Iris pigment epithelial cell (primary cell): ENCODE results near the gene RGS13.

Experiments
- DNase-seq: peaks from one replicate; pipeline ENCODE4 v3.0.0-alpha.2; 2011; ENCODE audit warnings: low read depth

Gene RGS13, protein sequence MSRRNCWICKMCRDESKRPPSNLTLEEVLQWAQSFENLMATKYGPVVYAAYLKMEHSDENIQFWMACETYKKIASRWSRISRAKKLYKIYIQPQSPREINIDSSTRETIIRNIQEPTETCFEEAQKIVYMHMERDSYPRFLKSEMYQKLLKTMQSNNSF

GRCh38 chr1:192635939-192636338, at the start of gene RGS13:
Gene RGS13, plus strand, starts transcription at chr1:192636147. Its CDS starts 8,188 bp downstream, at chr1:192644335.
- DNase-seq: no peak

- no peak for DNase-seq
Measured at GRCh38 chr1:192587386-192588266, 48.3 kb upstream of the RGS13 start.

DNA sequence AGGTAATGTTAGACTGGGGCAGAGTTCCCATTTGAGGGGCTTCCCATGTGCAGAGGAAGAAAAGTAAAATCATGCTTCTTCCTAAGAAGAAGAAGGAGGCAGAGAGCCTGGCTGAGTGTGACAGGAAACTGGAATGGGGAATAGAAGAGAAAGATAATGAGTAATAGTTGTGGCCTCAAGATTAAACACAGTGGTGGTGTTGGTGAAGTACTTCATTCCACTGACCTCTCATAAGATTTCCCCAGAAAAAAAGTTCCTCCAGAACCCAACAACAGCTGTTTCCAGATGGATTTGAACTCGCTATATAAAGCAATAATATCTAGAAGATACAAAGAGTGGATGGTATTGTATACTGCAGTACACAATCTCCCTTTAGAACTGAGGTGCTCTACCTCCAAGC, 47.4 kb upstream of the RGS13 start:
- peak; percentile 37 for DNase-seq

- DNase-seq: peak; percentile 56
Measured at GRCh38 chr1:192589813-192590212, 46.1 kb upstream of the RGS13 start.

- no peak for DNase-seq
Measured at GRCh38 chr1:192592517-192592916, 43.4 kb upstream of the RGS13 start.

- peak; percentile 38 for DNase-seq
Measured at GRCh38 chr1:192592981-192593708, 42.8 kb upstream of the RGS13 start.

DNA sequence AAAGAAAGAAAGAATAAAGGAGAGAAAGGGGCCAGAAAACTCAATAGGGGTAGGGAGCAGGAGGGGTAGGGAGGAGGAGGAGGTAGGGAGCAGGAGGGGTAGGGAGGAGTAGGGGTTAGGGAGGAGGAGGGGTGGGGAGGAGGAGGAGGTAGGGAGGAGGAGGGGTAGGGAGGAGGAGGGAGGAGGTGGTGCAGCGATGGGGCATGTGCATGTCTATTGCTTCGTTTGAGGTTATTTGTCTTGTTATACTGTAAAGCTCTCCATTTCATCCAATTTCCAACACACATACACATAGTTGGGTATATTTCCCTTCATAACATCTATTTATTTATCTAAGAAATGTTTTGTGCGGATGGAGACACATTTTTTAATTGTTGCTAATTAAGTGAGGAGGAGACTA, 40.6 kb upstream of the RGS13 start:
- DNase-seq: no peak

DNA sequence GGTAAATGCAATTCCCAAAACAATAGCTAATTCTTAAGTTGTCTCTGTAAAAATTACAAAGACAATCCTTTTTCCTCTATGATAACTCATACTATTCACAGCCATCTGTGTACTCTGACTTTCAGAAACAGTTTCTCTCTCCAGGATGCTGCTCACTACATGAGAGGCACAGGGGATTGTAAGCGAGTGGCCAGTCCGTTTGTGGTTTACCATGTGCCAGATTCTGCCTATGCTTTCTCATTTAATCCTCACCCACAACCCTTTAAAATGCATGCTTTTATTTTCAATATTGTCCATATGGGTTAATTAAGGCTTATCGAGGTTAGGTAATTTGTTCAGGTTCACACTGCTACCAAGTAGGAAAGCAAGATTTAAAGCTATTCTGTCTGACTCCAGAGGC, 37.4 kb upstream of the RGS13 start:
- DNase-seq: no peak

- no peak for DNase-seq
Measured at GRCh38 chr1:192600275-192600674, 35.7 kb upstream of the RGS13 start.

DNA sequence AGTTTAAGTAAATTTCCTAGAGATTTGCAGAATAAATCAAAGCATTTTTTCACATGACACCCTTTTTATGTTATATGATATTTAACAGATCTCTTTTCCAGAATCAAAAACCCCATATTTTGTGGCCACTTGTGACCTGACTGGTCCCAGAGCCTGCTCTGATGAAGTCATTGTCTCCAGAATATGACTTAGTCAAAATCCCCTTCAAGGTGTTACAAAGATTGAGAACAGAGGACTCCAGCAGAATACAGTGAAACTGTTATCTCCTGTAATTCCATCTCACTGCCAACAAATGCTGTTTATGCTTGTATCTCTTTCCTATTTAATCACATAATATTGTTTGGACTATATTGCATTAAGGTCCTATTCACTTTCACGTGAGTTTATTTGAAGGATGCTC, 34.8 kb upstream of the RGS13 start:
- no peak for DNase-seq

- peak; percentile 46 for DNase-seq
Measured at GRCh38 chr1:192601567-192601966, 34.4 kb upstream of the RGS13 start.

GRCh38 chr1:192602757-192603156, 33.2 kb upstream of the RGS13 start:
- no peak for DNase-seq

- DNase-seq: no peak
Measured at GRCh38 chr1:192603218-192603787, 32.6 kb upstream of the RGS13 start.

- DNase-seq: no peak
Measured at GRCh38 chr1:192604979-192605620, 30.8 kb upstream of the RGS13 start.

DNA sequence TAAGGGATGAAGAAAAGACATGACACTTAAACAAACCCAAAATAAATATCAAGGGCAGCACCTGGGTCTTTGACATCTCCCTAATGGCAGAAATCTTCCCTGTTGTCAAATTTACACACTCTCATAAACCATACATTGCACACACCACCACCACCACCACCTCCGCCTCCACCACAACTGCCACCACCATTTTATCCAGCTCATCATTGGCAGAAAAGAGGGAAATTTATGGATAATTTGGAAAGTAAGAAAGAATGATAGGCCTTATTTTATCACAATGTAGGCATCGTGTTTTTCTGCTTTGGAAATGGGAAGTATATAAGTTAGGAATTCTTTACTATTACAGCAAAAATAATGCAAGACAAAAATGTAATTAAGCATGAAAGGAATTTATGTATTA, 27.3 kb upstream of the RGS13 start:
- no peak for DNase-seq

GRCh38 chr1:192609110-192610079, 26.6 kb upstream of the RGS13 start:
- no peak for DNase-seq

- DNase-seq: peak; percentile 41
Measured at GRCh38 chr1:192610112-192610889, 25.6 kb upstream of the RGS13 start.

- DNase-seq: no peak
Measured at GRCh38 chr1:192615055-192615454, 20.9 kb upstream of the RGS13 start.

- DNase-seq: no peak
Measured at GRCh38 chr1:192620071-192620635, 15.8 kb upstream of the RGS13 start.
